ENCODE data around the gene SAMD4A. TPM values are rescaled to one million over a fixed set of nuclear protein-coding genes. Genes with fewer than 3 reads are reported as not detected.

Gene SAMD4A
- total and polyA plus RNA-seq, 11 donors = 45.0 to 247 (median 138) TPM

DNA sequence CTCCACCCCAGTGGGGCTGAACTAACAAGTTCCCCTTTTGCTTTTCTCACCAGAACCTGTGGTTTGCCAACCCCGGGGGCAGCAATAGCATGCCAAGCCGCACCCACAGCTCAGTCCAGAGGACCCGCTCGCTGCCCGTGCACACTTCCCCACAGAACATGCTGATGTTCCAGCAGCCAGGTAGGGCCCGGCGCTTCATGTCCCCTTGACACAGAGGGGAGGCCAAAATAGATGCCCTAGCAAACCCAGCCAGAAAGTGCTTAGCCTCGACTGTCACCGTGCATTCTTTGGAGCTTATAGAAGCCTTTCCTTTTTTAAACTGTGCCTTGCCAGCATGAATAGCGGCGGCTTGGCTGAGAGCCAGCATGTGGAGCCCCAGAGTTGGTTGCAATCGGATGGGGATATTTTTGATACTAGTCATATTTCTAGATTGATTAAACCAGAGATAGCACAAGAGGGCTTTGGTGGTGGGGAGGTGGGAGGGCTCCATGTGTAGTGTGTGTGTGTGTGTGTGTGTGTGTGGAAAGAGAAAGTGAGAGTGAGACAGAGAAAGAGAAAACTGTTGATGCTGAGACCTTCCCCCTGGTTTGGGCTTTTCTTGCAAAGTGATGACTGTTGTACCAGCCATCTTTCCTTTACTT is 209.6 kb downstream of the SAMD4A start:
- Histone ChIP-seq H3K4me3 (peak overlapping the region in 1 of 12 donors; percentile 23), H3K27me3 (no peaks in the 10 kb centered on the region), H3K9me3 (no peaks in the 10 kb centered on the region), H3K4me1 (peaks cover 0 to 77% (median 54%) of the 10 kb centered on the region in 12 donors), H3K27ac (peak overlapping the region; percentile 25 to 96 (median 91)), H3K36me3 (peaks cover 0 to 63% (median 40%) of the 10 kb centered on the region in 9 donors)
- intact Hi-C loops (cut with DNase I) = no loop called here
- DNase-seq = peak in 4 of 5 donors; percentile 65 to 81 (median 76)
- 33 to 41% (median 35%) methylated on average over 12 of the region's 12 CpGs for WGBS, 4 donors
- TF ChIP-seq, protein P1, sequence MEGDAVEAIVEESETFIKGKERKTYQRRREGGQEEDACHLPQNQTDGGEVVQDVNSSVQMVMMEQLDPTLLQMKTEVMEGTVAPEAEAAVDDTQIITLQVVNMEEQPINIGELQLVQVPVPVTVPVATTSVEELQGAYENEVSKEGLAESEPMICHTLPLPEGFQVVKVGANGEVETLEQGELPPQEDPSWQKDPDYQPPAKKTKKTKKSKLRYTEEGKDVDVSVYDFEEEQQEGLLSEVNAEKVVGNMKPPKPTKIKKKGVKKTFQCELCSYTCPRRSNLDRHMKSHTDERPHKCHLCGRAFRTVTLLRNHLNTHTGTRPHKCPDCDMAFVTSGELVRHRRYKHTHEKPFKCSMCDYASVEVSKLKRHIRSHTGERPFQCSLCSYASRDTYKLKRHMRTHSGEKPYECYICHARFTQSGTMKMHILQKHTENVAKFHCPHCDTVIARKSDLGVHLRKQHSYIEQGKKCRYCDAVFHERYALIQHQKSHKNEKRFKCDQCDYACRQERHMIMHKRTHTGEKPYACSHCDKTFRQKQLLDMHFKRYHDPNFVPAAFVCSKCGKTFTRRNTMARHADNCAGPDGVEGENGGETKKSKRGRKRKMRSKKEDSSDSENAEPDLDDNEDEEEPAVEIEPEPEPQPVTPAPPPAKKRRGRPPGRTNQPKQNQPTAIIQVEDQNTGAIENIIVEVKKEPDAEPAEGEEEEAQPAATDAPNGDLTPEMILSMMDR (IDR thresholded peaks at IDR 0.05) = no peak
- TF ChIP-seq POLR2A (IDR thresholded peaks at IDR 0.05) = no peak
- ATAC-seq = peak; percentile 33 to 54 (median 38)

DNA sequence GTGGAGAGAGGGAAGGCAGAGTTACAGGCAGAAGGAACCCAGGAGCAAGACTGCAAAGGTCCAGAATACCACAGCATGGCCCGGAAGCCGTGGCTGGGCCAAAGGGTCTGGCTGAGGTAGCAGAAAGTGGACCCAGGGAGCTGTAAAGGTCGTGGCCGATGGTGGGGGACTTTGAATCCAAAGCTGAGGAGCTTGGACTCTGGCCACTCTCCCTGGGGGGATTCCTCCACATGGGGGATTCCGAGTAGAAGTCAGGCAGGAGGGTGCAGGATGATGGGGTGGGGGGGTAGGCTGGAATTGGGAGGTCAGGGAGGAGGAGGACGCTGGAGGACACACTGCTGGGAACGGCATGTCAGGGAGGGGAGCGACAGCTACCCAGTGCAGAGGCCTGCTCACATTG is 210.5 kb downstream of the SAMD4A start:
- intact Hi-C loops (cut with DNase I) = no loop called here
- Histone ChIP-seq H3K27ac (peak overlapping the region in 11 of 12 donors; percentile 55 to 96 (median 91)), H3K36me3 (peaks cover 0 to 70% (median 40%) of the 10 kb centered on the region in 9 donors), H3K4me1 (peaks cover 0 to 68% (median 45%) of the 10 kb centered on the region in 12 donors), H3K9me3 (no peaks in the 10 kb centered on the region), H3K27me3 (no peaks in the 10 kb centered on the region), H3K4me3 (no peak overlapping the region)
- DNase-seq (no peak), ATAC-seq (no peak)
- TF ChIP-seq POLR2A (IDR thresholded peaks at IDR 0.05) = no peak
- TF ChIP-seq, protein P1 (IDR thresholded peaks at IDR 0.05) = no peak
- WGBS, 4 donors = 53 to 63% (median 62%) methylated on average over 8 of the region's 8 CpGs

- peaks cover 0 to 81% (median 40%) of the 10 kb centered on the region in 9 donors for H3K36me3 ChIP-seq
- ATAC-seq (peak; percentile 19 to 71 (median 48)), DNase-seq (peak in 3 of 5 donors; percentile 50 to 78 (median 73))
- H3K9me3 ChIP-seq = no peaks in the 10 kb centered on the region
- no peak for TF ChIP-seq POLR2A (IDR thresholded peaks at IDR 0.05)
- TF ChIP-seq, protein P1 (IDR thresholded peaks at IDR 0.05) = no peak
- WGBS, 4 donors = 56 to 76% (median 69%) methylated on average over 9 of the region's 9 CpGs
- H3K4me3 ChIP-seq = no peak overlapping the region
- peaks cover 0 to 66% (median 41%) of the 10 kb centered on the region in 12 donors for H3K4me1 ChIP-seq
- H3K27ac ChIP-seq = peak overlapping the region in 11 of 12 donors; percentile 49 to 96 (median 91)
- H3K27me3 ChIP-seq = no peaks in the 10 kb centered on the region
- intact Hi-C loops (cut with DNase I) = no loop called here
These were observed 211.9 kb downstream of the SAMD4A start for GRCh38 chr14:54778618-54779345.

DNA sequence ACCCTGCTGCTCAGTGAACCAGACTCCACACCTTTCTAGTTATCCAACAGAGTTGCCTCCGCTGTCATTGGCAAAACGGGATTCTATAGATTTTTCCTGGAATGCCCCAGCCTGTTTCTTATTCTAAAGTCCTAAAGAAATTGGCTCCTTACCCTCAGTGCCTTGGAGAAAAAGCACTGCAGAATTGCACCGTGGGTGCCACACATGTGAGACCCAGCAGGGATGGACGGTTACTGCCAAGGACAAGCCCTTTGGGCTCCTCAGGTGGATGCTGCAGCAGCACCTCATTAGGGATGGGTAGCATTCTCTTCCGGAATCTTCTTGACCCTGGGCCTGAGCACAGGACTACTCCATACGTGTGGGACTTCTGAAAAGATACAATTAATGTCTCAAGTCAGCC is 214.2 kb downstream of the SAMD4A start:
- Histone ChIP-seq H3K27ac (peak overlapping the region in 1 of 12 donors; percentile 93), H3K4me1 (peaks cover 0 to 70% (median 32%) of the 10 kb centered on the region in 12 donors), H3K4me3 (no peak overlapping the region), H3K27me3 (no peaks in the 10 kb centered on the region), H3K36me3 (peaks cover 0 to 91% (median 50%) of the 10 kb centered on the region in 9 donors), H3K9me3 (no peaks in the 10 kb centered on the region)
- intact Hi-C loops (cut with DNase I) = no loop called here
- TF ChIP-seq, protein P1 (IDR thresholded peaks at IDR 0.05) = no peak
- no peak for TF ChIP-seq POLR2A (IDR thresholded peaks at IDR 0.05)
- DNase-seq = no peak
- 77 to 95% (median 86%) methylated on average over 6 of the region's 6 CpGs for WGBS, 4 donors
- no peak for ATAC-seq
